Kidney epithelial cell (primary cell): ENCODE results near the gene GMPR. TPM values are rescaled to one million over a fixed set of nuclear protein-coding genes. Genes with fewer than 3 reads are reported as not detected.

Source experiments
- DNase-seq: peaks from one replicate; pipeline ENCODE4 v3.0.0-alpha.2; 2010; ENCODE audit warnings: low read depth
- H3K27me3 ChIP-seq: 2 replicates; pipeline ENCODE4 v1.6.0; 2011; ENCODE audit warnings: low read length; ENCODE audit not compliant: control insufficient read depth, insufficient read depth
- H3K36me3 ChIP-seq: 2 replicates; pipeline ENCODE4 v1.5.1; 2011; ENCODE audit warnings: low read length; ENCODE audit not compliant: control insufficient read depth, insufficient read depth
- H3K4me3 ChIP-seq: 2 replicates; pipeline ENCODE4 v1.5.1; 2011; ENCODE audit warnings: low read depth, mild to moderate bottlenecking, control low read depth, low read length
- total RNA-seq: library from RNA; depleted of rRNA; stranded (reverse); fragments of >200 nt; gene quantifications from 2 replicates; pipeline ENCODE4 v1.2.3, GENCODE V29; 2015
- TF ChIP-seq, protein P1 (sequence below): IDR thresholded peaks from 2 replicates; pipeline ENCODE4 v1.5.1; 2011; ENCODE audit warnings: mild to moderate bottlenecking, moderate library complexity, low read length, control low read depth, inconsistent platforms; ENCODE audit not compliant: insufficient read depth, poor library complexity, severe bottlenecking

Gene GMPR
- total RNA-seq, 1 donor from 2014 or later, result 2.5 TPM

- no peak for DNase-seq
- Histone ChIP-seq H3K4me3 (no peak overlapping the region), H3K27me3 (peaks cover 2% of the 10 kb centered on the region), H3K36me3 (no peaks in the 10 kb centered on the region)
- TF ChIP-seq, protein P1, sequence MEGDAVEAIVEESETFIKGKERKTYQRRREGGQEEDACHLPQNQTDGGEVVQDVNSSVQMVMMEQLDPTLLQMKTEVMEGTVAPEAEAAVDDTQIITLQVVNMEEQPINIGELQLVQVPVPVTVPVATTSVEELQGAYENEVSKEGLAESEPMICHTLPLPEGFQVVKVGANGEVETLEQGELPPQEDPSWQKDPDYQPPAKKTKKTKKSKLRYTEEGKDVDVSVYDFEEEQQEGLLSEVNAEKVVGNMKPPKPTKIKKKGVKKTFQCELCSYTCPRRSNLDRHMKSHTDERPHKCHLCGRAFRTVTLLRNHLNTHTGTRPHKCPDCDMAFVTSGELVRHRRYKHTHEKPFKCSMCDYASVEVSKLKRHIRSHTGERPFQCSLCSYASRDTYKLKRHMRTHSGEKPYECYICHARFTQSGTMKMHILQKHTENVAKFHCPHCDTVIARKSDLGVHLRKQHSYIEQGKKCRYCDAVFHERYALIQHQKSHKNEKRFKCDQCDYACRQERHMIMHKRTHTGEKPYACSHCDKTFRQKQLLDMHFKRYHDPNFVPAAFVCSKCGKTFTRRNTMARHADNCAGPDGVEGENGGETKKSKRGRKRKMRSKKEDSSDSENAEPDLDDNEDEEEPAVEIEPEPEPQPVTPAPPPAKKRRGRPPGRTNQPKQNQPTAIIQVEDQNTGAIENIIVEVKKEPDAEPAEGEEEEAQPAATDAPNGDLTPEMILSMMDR, result no peak
Measured at GRCh38 chr6:16227605-16228004, 10.8 kb upstream of the GMPR start.

DNA sequence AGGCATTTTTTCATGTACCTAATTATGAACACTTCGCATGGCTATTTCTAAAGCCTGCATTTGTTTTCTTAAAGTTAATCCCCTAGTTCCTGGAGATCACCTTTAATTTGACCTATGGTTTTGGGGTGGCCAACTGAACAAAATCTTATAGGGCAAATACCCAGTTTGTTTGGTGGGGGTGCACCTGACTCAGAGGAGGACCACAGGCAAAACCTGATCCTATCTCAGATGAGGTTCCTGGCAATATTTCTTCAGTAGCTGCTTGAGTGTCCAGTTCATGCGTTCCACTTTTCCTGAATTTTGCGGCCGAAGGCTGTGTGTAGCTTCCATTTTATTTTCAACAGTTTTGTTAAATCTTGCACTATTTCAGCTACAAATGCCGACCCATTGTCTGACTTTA lies 10.3 kb upstream of the GMPR start:
- TF ChIP-seq, protein P1, result no peak
- H3K4me3 ChIP-seq, result no peak overlapping the region
- DNase-seq, result no peak
- peaks cover 2% of the 10 kb centered on the region for H3K27me3 ChIP-seq
- H3K36me3 ChIP-seq, result no peaks in the 10 kb centered on the region

DNA sequence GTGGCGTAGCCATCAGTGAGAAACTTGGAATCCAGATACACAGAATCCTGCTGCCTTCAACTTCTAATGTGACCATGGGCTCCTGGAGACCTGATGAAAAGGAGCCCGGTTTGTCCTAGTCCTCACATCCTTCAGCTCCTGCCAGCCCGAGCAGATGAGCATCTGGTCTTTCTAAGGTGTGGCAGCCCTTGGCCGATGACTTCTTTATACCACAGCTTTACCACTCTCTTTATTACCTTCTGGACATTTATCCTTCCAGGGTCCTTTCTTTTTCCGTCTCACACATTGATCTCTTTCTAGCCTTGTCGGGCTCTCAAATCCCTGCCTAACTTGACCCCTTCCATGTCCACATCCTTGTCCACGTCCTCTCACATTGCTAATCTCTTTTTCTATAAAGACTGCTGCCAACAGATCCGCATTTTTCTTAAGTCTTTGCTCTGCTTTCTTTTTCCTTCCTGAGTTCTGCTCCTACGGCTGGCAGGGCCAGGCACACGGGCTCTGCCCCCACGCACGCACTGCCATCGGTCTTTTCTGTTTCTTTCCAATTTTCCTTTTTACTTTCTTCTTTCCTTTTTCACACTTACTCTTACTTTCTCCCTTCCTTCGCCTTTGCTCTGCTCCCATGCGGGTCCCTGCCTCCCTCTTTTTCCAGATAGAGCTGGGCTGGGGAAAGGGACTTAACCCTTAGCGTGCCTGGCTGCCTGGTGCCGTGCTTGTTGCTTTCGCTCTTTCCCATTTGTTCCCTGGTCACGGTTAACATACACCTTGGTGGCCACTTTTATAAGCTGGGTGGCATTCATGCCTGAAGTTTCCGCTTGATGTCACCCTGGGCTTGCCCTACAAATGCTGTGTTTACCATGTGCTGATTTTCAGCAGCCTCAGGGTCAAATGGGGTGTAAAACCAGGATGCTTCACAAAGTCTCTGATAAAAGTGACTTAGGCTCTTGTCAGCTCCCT lies 9.4 kb upstream of the GMPR start:
- Histone ChIP-seq H3K36me3 (no peaks in the 10 kb centered on the region), H3K27me3 (peaks cover 2% of the 10 kb centered on the region), H3K4me3 (no peak overlapping the region)
- TF ChIP-seq, protein P1, result no peak
- DNase-seq, result no peak

DNA sequence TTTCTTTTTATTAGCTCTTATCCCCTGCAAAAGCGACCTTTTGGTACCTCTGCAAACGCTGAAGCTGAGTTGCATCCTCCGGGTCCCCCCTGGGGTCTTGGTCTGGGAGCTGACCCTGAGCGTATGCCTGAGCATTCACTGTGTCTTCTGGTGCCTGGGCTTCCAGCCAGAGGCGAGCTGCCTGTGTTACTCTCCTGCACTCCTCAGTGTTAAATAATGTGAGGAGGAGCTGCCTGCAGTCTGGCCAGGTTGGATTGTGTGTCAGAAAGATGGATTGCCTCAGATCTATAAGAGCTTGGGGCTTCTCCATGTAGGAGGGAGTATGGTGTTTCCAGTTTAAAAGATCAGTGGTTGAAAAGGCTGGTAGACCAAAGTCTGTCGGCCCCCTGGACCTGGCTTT lies 8.7 kb upstream of the GMPR start:
- H3K4me3 ChIP-seq, result no peak overlapping the region
- TF ChIP-seq, protein P1, result no peak
- peaks cover 2% of the 10 kb centered on the region for H3K27me3 ChIP-seq
- H3K36me3 ChIP-seq, result no peaks in the 10 kb centered on the region
- DNase-seq, result no peak

- Histone ChIP-seq H3K27me3 (peaks cover 2% of the 10 kb centered on the region), H3K4me3 (no peak overlapping the region), H3K36me3 (no peaks in the 10 kb centered on the region)
- DNase-seq, result no peak
- TF ChIP-seq, protein P1, result no peak
Measured at GRCh38 chr6:16230953-16231352, 7.4 kb upstream of the GMPR start.
